PC-9 (cell line): ENCODE measurements around the gene MYCT1.
"Not testable (repeated sequence)": the region's sequence is repeated elsewhere in the genome, so short reads cannot be mapped to it uniquely, and the experiment has no call there.

Source experiments
- CTCF ChIP-seq: fragments of 200-600 bp; sonication (generic); conservative IDR thresholded peaks from 2 replicates; pipeline ENCODE4 v1.6.1; 2017; ENCODE audit warnings: mixed run types, antibody characterized with exemption, mild to moderate bottlenecking, moderate library complexity
- EZH2 ChIP-seq: fragments of 200-600 bp; sonication (generic); IDR thresholded peaks from 2 replicates; pipeline ENCODE4 v1.8.0; 2017; ENCODE audit warnings: antibody characterized with exemption, low read depth

- TF ChIP-seq CTCF, EZH2: not testable (repeated sequence)
These were observed 14.8 kb upstream of the MYCT1 start for GRCh38 chr6:152682935-152683334.
